Measurements from ENCODE around the gene PAK6.

DNA sequence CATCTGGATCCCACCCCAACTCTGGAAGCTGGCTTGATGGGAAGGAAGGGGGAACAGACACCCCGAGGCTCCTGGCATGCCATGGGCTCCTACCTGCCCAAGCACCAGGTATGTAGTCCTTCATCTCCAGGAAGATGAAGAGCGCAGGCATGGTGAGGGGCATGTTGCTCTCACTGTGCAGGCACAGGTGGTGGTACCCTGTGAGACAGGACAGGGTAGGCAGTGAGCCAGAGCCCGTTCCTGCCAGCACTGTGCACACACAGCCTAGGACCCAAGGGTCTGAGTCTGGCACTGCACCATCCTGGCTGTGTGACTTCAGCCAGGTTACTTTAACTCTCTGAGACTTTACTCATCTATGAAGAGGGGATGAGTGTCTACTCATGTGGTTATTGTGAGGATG lies 53.4 kb downstream of the PAK6 start:
- TF ChIP-seq, protein P1, sequence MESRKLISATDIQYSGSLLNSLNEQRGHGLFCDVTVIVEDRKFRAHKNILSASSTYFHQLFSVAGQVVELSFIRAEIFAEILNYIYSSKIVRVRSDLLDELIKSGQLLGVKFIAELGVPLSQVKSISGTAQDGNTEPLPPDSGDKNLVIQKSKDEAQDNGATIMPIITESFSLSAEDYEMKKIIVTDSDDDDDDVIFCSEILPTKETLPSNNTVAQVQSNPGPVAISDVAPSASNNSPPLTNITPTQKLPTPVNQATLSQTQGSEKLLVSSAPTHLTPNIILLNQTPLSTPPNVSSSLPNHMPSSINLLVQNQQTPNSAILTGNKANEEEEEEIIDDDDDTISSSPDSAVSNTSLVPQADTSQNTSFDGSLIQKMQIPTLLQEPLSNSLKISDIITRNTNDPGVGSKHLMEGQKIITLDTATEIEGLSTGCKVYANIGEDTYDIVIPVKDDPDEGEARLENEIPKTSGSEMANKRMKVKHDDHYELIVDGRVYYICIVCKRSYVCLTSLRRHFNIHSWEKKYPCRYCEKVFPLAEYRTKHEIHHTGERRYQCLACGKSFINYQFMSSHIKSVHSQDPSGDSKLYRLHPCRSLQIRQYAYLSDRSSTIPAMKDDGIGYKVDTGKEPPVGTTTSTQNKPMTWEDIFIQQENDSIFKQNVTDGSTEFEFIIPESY (IDR thresholded peaks at IDR 0.05): no peak
- no peak for TF ChIP-seq SP1 (IDR thresholded peaks at IDR 0.05)
- TF ChIP-seq, protein P2, sequence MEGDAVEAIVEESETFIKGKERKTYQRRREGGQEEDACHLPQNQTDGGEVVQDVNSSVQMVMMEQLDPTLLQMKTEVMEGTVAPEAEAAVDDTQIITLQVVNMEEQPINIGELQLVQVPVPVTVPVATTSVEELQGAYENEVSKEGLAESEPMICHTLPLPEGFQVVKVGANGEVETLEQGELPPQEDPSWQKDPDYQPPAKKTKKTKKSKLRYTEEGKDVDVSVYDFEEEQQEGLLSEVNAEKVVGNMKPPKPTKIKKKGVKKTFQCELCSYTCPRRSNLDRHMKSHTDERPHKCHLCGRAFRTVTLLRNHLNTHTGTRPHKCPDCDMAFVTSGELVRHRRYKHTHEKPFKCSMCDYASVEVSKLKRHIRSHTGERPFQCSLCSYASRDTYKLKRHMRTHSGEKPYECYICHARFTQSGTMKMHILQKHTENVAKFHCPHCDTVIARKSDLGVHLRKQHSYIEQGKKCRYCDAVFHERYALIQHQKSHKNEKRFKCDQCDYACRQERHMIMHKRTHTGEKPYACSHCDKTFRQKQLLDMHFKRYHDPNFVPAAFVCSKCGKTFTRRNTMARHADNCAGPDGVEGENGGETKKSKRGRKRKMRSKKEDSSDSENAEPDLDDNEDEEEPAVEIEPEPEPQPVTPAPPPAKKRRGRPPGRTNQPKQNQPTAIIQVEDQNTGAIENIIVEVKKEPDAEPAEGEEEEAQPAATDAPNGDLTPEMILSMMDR (IDR thresholded peaks at IDR 0.05; ENCODE audit: low read depth, low read length, missing input control): no peak

Data from liver (tissue), 3 donors.